Heart right ventricle (tissue), 16 donors: Measurements from ENCODE around the gene CD22. TPM values are rescaled to one million over a fixed set of nuclear protein-coding genes. Genes with fewer than 3 reads are reported as not detected.

Source experiments
- ATAC-seq, 8 donors: fragments of 200-7000 bp; cut with Tn5 transposase; one replicate each; pipeline ENCODE4 v1.9.1; 2020; ENCODE audit warnings: mild to moderate bottlenecking in 8 of 8, moderate library complexity in 8 of 8, moderate number of reproducible peaks in 1 of 8
- DNase-seq, 2 donors: peaks; one replicate each; pipeline ENCODE4 v3.0.0-alpha.2; 2020
- H3K27ac ChIP-seq, 10 donors: fragments of 200-600 bp; sonication (generic) in 2 of 10; one replicate each; pipeline versions ENCODE4 v1.5.0 to v1.8.0; 2020 to 2022; ENCODE audit warnings: mild to moderate bottlenecking in 3 of 10
- H3K27me3 ChIP-seq, 7 donors: fragments of 200-600 bp; one replicate each; pipeline ENCODE4 v1.8.0; 2021 to 2022; ENCODE audit warnings: mild to moderate bottlenecking in 2 of 7
- H3K36me3 ChIP-seq, 9 donors: fragments of 200-600 bp; sonication (generic) in 1 of 9; one replicate each; pipeline versions ENCODE4 v1.5.0 to v1.8.0; 2020 to 2022; ENCODE audit warnings: mild to moderate bottlenecking in 2 of 9
- H3K4me1 ChIP-seq, 9 donors: fragments of 200-600 bp; sonication (generic) in 1 of 9; one replicate each; pipeline versions ENCODE4 v1.5.0 to v1.8.0; 2020 to 2022; ENCODE audit warnings: mild to moderate bottlenecking in 4 of 9
- H3K4me3 ChIP-seq, 10 donors: fragments of 200-600 bp; sonication (generic) in 2 of 10; one replicate each; pipeline versions ENCODE4 v1.5.0 to v1.8.0; 2020 to 2022; ENCODE audit warnings: mild to moderate bottlenecking in 7 of 10, moderate library complexity in 2 of 10
- H3K9me3 ChIP-seq, 11 donors: fragments of 200-600 bp in 10 of 11; sonication (generic) in 2 of 11; one replicate each; pipeline versions ENCODE4 v1.5.0 to v1.8.0; 2013 to 2022; ENCODE audit warnings: mild to moderate bottlenecking in 2 of 11, control low read depth in 1 of 11, moderate library complexity in 1 of 11
- WGBS, 2 donors: extraction: QIAGEN DNeasy Blood & Tissue Kit; methylation state at CpG; one replicate each; pipeline ENCODE4 v1.1.7; 2013; ENCODE audit warnings: inconsistent platforms in 1 of 2; 5-methylcytosine and 5-hydroxymethylcytosine counted together
- intact Hi-C, 10 donors: fragments of 100-400 bp; cut with DNase I; formaldehyde crosslinking; loops; one replicate each; pipeline versions ENCODE4 v1.11.1 to v1.14.2; 2022
- polyA plus RNA-seq, 2 donors: library from polyadenylated mRNA; stranded (reverse); fragments of 200-250 nt; gene quantifications; one replicate each; pipeline ENCODE4 v1.2.3, GENCODE V29; 2013
- total RNA-seq, 10 donors: library from RNA; stranded (reverse); fragmentation: NEBNext Ultra II Directional in 3 of 10; extraction: Animal tissue kit (Norgen Biotek cat#: 25700) in 3 of 10; gene quantifications; one replicate each; pipeline versions ENCODE4 v1.2.1 to v1.2.4, GENCODE V29; 2021 to 2023
- TF ChIP-seq, protein P1 (sequence below), 9 donors: fragments of 200-600 bp; sonication (generic) in 2 of 9; IDR thresholded peaks; one replicate each; pipeline versions ENCODE4 v1.5.0 to v1.8.0; 2021 to 2022; ENCODE audit warnings: antibody characterized with exemption in 9 of 9, mild to moderate bottlenecking in 5 of 9, moderate library complexity in 1 of 9
- donor health status: Arrhythmogenic right ventricular cardiomyopathy.
- donor health status: ischemic (EF 13 %, LVEDD 7.1; RV severe dilation, severe dysfunction).
- donor health status: healthy with polysubstance abuse.
- donor health status: DM: no; HTN: yes; CAD: no.
- donor health status: DM: no; HTN: no; CAD: no.
- donor health status: ischemic (EF 25% LVEDD 6.9; RV normal size, moderate dysfunction).
- donor health status: ischemic (EF 25% LVEDD 5.7; RV mildly dilated, moderate dysfunction).
- donor health status: healthy.
- donor health status: DM: yes; HTN: yes; CAD: no.
- donor health status: Ischemic cardiomyopathy.
- donor health status: ischemic (EF 35%, LVEDD 5.7; RV mildly dilated, moderate dysfunction).
- donor health status: nonischemic (EF 11% LVEDD 7.7; RV severe dilation, severe dysfunction).
- donor health status: DM: yes; HTN: yes; CAD: no.
- donor health status: PGD.
- donor health status: ischemic (EF 29% LVEDD 5.4; RV normal size, mild dysfunction).
- donor health status: nonischemic (EF 23%, LVEDD 6.1; RV moderate dilation, normal function).

CD22 gene
- total and polyA plus RNA-seq, 12 donors: 0.07 to 1.6 (median 0.38) TPM; not detected in 2

DNA sequence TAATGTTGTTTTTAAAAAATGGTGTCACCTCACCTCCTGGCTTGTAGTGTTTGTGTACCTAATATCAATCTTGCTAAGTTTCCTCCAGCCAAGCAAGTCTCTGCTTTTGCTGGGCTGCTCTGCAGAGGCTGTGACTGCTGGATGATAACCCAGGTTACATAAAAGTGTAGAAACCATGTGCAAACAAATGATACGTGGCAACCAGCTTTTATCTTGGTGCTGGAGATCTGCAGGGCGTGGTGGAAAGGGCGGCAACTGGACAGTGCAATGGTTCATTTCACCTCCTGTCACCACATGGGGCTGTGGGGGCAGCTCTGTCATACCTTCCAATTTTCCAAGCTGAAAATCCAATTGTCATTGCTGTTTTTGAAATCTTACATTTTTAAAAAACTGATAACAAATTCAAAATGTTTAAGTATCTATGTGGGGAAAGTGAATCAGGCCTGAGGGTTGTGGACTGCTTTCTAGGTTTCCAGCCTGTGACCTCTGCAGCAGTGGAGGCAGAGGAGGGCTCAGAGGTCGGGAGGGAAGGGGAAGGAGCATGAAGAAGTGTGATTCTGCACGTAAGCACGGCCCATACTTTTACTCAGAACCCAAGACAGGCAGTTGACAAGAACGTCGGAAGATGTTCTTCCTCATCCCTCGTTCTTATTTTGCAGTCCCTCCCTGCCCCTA, 51.6 kb downstream of the CD22 start:
- H3K36me3 ChIP-seq: no peaks in the 10 kb centered on the region
- peaks cover 0 to 12% (median 0%) of the 10 kb centered on the region in 7 donors for H3K27me3 ChIP-seq
- peak in 2 of 8 donors; percentile 25 to 43 for ATAC-seq
- DNase-seq: no peak
- WGBS, 2 donors: 35 to 37% methylated on average over 9 of the region's 9 CpGs
- H3K27ac ChIP-seq: no peak overlapping the region
- peaks cover 0 to 10% (median 3%) of the 10 kb centered on the region in 11 donors for H3K9me3 ChIP-seq
- TF ChIP-seq, protein P1, sequence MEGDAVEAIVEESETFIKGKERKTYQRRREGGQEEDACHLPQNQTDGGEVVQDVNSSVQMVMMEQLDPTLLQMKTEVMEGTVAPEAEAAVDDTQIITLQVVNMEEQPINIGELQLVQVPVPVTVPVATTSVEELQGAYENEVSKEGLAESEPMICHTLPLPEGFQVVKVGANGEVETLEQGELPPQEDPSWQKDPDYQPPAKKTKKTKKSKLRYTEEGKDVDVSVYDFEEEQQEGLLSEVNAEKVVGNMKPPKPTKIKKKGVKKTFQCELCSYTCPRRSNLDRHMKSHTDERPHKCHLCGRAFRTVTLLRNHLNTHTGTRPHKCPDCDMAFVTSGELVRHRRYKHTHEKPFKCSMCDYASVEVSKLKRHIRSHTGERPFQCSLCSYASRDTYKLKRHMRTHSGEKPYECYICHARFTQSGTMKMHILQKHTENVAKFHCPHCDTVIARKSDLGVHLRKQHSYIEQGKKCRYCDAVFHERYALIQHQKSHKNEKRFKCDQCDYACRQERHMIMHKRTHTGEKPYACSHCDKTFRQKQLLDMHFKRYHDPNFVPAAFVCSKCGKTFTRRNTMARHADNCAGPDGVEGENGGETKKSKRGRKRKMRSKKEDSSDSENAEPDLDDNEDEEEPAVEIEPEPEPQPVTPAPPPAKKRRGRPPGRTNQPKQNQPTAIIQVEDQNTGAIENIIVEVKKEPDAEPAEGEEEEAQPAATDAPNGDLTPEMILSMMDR (IDR thresholded peaks at IDR 0.05): no peak
- intact Hi-C loops: no loop called here
- H3K4me1 ChIP-seq: peaks cover 0 to 13% (median 0%) of the 10 kb centered on the region in 9 donors
- no peak overlapping the region for H3K4me3 ChIP-seq

DNA sequence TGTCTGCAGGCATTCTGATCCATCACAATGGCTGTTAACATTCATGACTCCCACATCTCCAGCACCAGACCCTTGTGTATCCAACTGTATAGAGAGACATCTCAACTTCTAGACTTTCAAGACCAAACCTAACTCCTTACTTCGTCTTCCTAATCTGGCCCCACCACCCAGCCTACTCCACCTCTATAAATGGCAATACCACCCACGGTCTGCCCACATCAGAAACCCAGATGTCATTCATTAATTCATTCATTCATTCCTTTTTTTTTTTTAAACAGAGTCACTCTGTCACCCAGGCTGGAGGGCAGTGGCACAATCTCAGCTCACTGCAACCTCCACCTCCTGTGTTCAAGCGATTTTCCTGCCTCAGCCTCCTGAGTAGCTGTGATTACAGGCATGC, 52.3 kb downstream of the CD22 start:
- Histone ChIP-seq H3K4me1 (peaks cover 0 to 13% (median 0%) of the 10 kb centered on the region in 9 donors), H3K27me3 (peaks cover 0 to 12% (median 0%) of the 10 kb centered on the region in 7 donors), H3K4me3 (no peak overlapping the region), H3K36me3 (no peaks in the 10 kb centered on the region), H3K27ac (no peak overlapping the region), H3K9me3 (peaks cover 0 to 18% (median 6%) of the 10 kb centered on the region in 11 donors)
- DNase-seq: no peak
- intact Hi-C loops: no loop called here
- TF ChIP-seq, protein P1 (IDR thresholded peaks at IDR 0.05): no peak
- WGBS, 2 donors: 49 to 62% methylated on average over 3 of the region's 3 CpGs
- ATAC-seq: no peak

DNA sequence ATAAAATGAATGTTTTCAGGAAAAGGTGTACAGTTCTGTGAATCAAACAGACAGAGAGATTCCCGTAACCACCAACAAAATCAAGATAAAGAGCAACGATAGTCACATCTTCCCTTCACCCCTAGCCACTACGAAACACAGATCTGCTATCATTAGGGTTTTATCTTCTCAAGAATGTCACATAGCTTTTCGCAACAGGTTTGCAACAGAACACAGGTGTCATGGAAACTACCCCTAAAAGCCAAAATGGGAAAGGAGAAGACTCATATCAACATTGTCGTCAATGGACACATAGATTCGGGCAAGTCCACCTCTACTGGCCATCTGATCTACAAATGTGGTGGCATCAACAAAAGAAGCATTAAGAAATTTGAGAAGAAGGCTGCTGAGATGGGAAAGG, 52.9 kb downstream of the CD22 start:
- intact Hi-C loops: no loop called here
- no peak overlapping the region for H3K4me3 ChIP-seq
- WGBS, 2 donors: 90 to 93% methylated on average over 6 of the region's 6 CpGs

DNA sequence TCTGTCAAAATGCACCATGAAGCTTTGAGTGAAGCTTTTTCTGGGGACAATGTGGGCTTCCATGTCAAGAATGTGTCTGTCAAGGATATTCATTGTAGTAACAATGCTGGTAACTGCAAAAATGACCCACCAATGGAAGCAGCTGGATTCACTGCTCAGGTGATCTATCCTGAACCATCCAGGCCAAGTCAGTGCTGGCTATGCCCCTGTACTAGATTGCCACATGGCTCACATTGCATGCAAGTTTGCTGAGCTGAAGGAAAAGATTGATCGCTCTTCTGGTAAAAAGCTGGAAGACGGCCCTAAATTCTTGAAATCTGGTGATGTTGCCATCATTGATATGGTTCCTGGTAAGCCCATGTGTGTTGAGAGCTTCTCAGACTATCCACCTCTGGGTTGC, 54.5 kb downstream of the CD22 start:
- H3K27ac ChIP-seq: no peak overlapping the region
- H3K4me1 ChIP-seq: peaks cover 0 to 13% (median 0%) of the 10 kb centered on the region in 9 donors
- DNase-seq (no peak), ATAC-seq (no peak)
- no peaks in the 10 kb centered on the region for H3K36me3 ChIP-seq
- H3K27me3 ChIP-seq: peaks cover 0 to 12% (median 0%) of the 10 kb centered on the region in 7 donors
- no peak overlapping the region for H3K4me3 ChIP-seq
- intact Hi-C loops: no loop called here
- TF ChIP-seq, protein P1 (IDR thresholded peaks at IDR 0.05): no peak
- 92 to 100% methylated on average over 2 of the region's 2 CpGs for WGBS, 2 donors
- peaks cover 0 to 26% (median 6%) of the 10 kb centered on the region in 11 donors for H3K9me3 ChIP-seq

More for the DNA sequence above, 52.9 kb downstream of the CD22 start:
- peaks cover 0 to 24% (median 6%) of the 10 kb centered on the region in 11 donors for H3K9me3 ChIP-seq
- peaks cover 0 to 12% (median 0%) of the 10 kb centered on the region in 7 donors for H3K27me3 ChIP-seq
- TF ChIP-seq, protein P1 (IDR thresholded peaks at IDR 0.05): no peak
- no peak overlapping the region for H3K27ac ChIP-seq
- ATAC-seq: no peak
- H3K4me1 ChIP-seq: peaks cover 0 to 13% (median 0%) of the 10 kb centered on the region in 9 donors
- DNase-seq: no peak
- no peaks in the 10 kb centered on the region for H3K36me3 ChIP-seq
